Activated CD8-positive, alpha-beta memory T cell treated with anti-CD3 and anti-CD28 coated beads, Interleukin-2, amount 50 U/mL, for 24 hours (primary cell): Measurements from ENCODE around the gene ST6GALNAC4.

Experiments used
- DNase-seq: peaks from one replicate; pipeline ENCODE4 v3.0.0-alpha.2; 2020; ENCODE audit errors: extremely low read depth

The ST6GALNAC4 gene, protein sequence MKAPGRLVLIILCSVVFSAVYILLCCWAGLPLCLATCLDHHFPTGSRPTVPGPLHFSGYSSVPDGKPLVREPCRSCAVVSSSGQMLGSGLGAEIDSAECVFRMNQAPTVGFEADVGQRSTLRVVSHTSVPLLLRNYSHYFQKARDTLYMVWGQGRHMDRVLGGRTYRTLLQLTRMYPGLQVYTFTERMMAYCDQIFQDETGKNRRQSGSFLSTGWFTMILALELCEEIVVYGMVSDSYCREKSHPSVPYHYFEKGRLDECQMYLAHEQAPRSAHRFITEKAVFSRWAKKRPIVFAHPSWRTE

DNA sequence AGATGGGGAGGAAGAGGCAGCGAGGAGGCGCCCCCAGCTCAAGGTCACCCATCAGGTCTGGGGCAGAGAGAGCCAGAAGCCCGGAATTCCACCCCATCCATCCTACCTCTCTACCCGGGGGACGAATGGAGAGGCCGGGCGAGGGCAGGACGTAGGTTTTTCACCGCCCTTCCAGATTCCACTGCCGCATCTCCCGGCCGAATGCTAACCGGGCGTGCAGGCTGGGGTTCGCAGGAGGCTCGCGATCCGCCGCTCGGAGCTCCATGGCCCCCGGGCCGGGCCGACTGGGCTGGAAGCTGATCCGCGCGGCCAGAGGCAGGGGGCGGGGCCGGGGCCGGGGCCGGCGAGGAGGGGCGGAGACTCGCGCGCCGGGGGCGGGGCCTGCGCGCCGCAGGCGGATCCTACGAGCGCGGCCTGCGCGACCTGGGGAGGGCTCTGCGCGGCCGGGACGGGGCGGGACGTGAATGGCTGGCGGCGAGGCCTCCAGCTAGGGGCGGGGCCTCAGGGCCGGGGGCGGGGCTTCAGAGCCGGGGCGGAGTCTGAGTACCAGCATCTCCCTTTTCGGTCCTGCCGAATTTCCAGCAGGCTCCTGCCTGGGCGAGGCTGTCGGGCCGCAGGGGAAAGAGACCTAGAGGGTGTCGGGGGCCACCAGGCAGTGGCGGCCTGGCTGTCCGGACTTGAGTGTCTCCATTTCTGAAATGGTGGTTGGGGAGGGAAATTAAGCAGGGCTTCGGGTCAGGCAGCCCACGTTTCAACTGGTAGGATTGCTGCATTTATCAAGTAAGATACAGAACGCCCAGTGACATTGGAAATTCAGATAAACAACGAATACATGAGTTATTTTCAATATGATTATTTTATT is at the start of gene ST6GALNAC4:
TSS of gene ST6GALNAC4 (minus strand) at position 322 of the 862 bp plus-strand sequence. CDS start 622 bp downstream, outside the sequence.
- peak; percentile 83 for DNase-seq

DNA sequence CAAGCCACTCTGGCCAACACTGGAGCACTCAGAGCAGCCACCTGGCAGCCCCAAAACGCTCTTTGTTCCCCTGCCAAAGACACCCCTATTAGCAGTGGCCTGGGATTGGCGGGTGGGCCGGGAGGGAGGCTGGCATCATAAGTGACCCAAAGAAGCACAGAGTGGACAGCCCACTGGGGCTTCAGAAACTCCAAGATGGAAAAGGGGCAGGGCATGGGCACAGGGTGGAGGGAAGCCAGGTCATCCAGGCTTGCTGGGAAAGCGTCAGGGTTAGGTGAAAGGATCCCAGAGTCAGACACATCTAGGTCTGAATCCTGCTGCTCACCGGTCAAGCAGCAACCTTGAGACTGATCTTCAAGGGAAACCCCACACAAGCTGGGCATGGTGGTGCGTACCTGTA is 49.1 kb upstream of the ST6GALNAC4 start:
- no peak for DNase-seq

DNA sequence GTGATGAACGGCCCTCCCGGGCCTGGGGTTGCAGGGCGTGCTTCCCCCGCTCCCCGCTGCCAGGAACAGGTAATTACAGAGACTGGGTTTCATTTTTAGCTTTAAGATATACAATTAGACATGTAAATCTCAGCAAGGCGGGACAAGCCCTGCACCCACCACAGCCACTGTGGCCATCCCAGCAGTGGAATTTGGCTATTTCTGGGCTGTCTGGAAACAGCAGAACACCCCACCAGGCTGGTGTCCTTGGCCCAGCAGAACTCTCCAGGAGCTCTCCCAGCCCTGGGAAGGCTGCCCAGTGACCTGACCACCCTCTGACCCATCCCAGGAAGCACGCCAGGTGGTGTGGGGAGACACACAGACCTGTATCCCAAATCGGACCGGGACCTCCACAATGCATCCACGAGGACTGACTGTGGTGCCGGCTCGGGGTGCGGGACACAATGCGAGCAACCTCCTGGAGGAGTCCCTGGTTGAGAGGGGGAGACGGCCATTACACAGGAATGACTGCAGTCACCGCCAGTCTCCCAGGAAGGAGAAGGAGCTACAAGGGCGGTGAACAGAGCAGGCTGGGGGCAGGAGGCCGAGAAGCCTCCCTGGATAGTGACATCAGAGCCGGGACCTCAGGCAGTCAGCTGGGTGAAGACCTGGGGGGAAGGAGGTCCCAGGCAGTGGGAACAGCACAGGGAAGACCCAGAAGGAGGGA is 46.7 kb upstream of the ST6GALNAC4 start:
- DNase-seq, result no peak

DNA sequence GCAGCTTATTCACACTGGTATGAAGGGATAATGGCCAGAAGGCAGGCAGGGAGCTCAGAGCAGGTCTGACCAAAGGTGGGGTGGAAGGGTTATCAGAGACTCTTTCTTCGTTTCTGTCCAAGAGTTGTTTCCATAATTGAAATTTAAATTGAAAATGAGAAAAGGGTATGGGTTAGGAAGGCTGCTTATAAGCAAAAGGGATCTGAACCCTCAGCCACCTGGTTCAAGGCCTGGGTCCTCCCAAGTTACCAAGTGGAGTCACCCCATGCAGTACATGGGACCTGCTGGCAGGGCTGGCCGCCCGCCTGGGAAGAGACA is 46.2 kb upstream of the ST6GALNAC4 start:
- DNase-seq, result no peak

DNA sequence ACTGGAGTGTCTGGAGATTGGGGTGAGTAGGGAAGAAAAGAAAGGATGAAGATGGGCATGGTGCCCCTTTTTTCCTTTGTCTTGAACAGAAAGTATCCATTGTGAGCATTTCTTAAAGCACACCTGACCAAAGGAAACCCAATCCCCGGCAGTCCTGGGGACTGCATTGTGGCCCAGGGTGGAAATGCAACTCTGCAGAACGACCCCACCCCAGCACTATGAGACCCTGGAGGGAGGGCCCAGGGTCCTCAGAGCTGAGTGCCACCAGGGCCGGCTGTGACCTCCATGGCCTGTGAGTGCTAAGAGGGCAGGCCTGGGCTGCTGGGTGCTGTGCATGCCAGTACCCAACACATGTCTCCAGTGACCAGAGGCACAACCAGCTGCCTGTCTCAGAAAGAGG is 45.4 kb upstream of the ST6GALNAC4 start:
- no peak for DNase-seq

DNA sequence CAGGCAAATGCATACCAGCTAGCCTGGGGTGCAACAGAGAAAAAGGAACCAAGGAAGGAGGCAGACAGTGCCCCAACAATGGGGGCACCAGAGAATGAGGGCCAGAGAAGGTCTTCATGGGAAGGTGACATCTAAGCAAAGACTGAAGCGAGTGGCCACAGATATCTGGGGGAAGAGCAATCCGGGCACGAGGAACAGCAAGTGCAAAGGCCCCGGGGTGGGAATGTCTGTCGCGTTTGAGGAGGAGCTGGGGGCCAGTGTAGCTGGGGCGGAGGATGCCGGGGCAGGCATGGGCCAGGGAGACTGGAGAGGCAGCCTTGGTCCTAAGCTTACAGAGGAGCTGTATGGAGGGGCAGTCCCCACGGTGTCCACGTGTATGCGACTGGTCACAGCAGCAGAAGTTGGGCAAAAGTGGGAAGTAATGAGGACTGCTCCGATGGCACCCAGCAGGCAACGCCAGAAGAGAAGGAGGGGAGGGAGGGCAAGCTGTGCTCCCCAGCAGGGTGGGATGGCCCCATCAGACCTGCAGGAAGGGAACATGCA is 44.8 kb upstream of the ST6GALNAC4 start:
- DNase-seq, result no peak

DNA sequence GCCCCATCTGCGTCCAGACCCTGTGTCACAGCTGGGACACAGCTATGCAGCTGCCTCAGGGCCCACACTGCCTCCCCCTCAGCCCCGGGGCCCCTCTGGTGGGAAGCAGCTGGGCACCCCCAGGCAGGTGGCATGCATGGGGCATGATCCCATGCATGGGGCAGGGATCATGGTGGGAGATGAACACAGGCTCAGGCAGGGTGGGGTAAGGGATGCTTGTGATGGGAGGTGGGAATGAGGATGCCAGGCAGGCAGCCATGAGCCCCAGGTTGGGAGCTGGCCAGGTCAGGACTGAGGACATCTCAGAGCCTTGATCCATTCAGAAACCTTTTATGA is 44.3 kb upstream of the ST6GALNAC4 start:
- DNase-seq, result no peak

DNA sequence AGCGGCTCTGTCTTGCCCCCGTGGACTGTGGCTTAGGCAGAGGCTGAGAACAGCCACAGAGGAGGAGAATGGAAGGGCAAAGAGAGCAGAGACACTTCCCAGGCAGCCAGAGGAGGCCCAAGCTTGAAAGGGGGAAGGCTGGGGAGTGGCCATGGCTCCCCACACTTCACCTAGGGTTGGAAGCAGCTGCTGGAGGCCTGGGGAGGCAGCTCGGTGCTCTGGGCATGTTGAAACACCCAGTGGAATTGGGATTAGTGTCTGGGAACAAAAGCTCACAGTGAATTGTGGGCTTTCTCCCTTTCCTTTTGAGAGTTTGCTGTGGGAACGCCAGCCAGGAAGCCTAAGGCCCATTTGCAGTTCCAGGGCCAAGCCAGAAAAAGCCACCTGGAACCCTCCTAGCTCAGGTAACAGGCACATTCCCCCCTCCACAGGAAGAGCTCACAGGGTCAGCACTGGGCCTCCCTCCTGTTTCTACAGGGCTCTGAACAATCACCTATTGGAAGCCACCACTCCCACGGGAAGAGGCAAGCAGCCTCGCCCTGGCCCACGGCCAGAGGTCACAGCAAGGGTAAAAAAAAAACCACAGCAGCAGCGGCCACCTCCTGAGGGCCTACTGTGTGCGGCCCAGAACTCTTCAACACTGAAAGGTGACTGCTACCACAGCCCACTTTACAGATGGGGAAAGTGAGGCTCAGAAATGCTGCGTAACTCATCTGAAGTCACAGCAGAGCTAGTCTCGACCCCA is 43.7 kb upstream of the ST6GALNAC4 start:
- no peak for DNase-seq

DNA sequence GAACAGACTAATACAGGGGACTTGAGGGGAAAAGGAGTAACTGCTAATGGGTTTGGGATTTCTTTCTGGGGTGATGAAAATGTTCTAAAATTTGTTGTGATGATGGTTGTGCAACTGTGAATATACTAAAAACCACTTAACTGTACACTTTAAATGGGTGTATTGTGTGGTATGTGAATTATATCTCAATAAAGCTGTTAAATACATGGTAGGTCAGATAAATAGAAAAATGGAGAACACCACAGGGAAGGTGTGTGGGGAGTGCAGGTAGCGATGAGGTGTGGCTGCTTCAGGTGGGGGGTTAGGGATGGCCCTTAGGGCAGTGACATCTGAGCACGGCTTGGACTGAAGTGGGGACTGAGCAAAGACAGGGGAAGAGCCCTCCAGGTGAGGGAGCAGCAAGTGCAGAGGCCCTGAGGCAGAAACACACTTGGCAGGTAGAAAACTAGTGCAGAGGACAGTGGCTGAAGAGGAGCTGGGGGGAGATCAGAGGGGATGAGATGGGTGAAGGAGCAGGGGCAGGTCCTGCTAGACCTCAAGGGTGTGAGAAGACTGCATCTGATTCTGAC is 43.1 kb upstream of the ST6GALNAC4 start:
- no peak for DNase-seq

DNA sequence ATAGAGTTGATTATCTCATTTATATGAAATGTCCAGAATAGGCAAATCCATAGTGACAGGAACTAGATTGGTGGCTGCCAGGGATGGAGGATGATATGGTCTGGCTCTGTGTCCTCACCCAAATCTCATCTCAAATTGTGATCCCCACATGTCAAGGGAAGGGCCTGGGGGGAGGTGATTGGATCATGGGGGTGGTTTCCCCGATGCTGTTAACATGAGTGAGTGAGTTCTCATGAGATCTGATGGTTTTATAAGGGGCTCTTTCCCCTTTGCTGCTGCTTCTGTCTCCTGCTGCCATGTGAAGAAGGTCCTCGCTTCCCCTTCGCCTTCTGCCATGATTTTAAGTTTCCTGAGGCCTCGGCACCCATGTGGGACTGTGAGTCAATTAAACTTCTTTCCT is 42.6 kb upstream of the ST6GALNAC4 start:
- DNase-seq, result no peak

DNA sequence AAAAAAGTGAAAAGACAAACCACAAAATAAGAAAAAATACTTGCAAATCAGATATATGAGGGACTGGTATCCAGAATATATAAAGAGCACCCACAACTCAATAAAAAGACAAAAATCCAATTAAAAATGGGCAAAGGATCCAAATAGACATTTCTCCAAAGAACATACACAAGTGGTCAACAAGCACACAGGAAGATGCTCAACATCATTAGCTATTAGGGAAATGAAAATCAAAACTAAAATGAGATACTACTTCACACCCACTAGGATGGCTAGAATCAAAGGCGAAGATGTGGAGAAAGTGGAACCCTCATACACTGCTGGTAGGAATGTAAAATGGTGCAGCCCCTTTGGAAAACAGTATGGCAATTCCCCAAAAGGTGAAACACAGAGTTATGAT is 41.9 kb upstream of the ST6GALNAC4 start:
- DNase-seq, result no peak

DNA sequence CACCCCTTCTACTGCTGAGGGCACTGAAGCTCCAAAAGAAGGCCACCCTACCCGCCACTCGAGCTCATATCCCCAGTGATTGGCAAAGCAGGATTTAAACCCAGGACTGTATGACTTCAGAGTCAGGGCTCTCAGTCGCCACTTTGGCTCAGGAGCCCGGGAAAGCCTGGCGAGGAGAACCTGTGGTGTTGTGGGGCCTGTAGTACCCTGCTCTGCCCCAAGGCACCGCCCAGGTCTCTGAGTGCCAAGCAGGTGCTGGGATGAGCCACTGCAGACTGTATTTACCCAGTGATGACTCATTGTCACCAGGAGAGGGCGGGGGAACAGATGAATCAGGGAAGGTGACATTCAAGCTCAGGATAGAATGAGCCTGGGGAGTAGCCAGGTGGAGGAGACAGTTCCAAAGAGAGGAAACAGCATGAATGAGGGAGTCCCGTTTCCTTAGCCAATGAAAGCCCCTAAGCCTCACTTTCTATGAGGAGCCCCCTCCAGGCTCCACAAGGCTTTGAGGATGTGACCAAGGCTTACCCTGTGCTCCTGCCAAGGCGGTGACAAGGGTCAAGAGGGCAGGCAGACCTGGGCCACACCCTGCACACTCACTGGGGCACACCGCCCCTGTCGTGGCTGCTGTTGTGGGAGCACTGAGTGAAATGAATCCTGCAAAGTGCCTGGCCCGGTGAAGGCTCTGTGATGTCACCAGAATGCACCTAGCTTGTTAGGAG is 38.6 kb upstream of the ST6GALNAC4 start:
- DNase-seq, result peak; percentile 69

DNA sequence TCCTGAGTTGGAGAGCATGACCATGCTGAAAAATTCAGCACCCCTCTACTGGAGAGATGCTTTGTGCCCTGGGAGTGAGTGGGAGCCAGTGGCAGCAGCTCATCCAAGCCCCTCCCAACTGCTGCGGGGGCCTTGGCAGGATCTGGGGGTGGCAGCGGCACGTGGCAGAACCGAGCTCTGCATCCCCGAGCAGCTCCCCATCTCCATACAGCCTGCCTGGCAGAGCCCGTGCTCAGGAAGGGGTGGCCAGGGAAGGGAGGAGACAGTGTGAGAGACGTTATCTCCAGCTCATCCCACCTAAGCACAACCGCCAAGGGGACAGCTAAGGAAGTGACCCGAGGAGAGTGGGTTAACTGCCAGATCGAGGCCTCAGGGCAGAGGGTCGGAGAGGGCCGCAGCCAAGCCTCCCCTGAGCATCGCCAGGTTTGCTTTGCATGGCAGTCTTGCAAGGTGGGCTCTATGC is 38.0 kb upstream of the ST6GALNAC4 start:
- DNase-seq, result no peak

DNA sequence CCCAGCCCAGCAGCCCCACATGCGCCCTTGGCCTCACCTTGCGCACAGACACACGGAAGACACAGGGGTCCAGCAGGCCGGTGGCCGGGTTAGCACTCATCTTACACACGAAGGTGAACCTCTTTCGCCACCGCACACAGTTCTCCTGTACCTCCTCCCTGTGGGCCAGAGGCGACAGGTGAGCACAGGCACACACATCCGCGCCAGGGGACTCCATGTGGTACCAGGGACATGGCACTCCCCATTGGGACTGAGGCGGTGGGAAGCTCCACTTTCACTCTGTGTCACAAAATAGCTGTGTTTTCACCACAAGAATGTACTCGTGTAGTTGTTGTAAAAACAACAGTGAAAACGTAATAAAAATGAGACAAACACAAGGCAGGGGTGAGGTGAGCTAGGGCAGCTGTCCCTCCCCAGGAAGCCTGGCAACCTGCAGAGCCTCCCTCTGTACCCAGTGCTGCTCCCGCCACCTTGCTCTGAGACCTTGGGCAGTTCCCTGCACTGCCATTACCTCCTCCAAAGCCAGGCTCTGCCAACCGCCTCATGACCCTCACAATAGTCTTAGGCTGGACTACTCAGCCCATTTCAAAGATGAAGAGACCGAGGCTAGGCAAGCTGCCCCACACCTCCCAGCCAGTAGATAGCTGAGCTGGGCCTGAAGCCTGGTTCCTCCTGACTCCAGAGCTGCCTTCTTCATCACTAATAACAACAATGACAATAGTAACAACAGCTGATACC is 37.1 kb upstream of the ST6GALNAC4 start:
- DNase-seq, result no peak

DNA sequence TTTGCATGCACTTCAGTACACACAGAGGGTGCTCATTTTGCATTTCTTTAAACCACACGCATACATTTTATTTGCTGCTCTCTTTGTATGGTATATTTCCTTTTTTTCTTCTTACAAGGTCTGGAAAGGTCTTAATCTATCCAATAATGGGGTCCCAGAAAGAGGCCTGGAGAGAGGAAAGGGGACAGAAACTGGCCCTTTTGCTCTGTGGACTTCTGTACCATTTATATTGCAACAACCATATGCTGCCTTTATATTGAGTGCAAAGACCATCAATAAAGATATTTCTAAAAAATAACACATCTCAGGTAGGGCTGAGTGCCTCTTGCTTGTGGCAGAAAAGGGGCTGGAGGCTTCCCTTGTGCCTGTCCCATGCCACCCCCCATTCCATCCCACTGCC is 36.3 kb upstream of the ST6GALNAC4 start:
- DNase-seq, result no peak

DNA sequence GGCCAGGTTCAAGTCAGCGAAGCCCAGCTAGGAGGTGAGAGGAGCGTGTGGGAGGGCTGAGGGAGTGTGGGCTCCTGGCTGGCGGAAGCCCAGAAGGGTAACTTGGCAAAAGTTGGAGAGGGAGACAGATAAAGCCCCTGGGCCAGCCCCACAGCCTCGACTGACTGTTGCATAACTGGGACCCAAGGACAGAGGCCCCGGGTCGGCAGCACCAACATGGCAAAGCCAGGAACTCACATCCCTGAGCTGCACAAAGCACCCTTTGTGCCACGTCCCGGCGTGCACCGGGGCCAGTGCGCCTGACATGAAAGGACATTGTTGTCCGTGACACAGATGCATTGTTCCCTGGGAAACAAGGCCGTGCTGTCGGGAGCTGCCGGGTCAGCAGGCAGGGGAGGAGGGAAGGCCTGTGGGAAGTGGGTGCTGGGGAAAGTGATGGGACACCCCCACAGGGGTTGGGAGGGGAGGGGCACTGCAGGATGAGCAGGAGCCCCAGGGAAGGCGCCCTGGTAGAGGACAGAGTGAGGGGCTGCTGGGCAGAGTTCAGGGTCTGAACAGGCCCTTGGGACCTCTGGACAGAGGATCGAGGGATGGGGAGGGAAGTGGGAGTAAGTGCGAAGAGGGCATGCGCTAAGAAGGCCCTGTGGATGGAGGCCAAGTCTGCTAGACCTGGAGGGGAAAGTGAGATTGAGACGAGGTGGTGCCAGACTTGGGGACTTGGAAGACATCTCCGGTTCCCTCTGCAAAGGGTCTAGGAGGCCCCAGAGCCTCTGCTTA is 33.9 kb upstream of the ST6GALNAC4 start:
- DNase-seq, result no peak

DNA sequence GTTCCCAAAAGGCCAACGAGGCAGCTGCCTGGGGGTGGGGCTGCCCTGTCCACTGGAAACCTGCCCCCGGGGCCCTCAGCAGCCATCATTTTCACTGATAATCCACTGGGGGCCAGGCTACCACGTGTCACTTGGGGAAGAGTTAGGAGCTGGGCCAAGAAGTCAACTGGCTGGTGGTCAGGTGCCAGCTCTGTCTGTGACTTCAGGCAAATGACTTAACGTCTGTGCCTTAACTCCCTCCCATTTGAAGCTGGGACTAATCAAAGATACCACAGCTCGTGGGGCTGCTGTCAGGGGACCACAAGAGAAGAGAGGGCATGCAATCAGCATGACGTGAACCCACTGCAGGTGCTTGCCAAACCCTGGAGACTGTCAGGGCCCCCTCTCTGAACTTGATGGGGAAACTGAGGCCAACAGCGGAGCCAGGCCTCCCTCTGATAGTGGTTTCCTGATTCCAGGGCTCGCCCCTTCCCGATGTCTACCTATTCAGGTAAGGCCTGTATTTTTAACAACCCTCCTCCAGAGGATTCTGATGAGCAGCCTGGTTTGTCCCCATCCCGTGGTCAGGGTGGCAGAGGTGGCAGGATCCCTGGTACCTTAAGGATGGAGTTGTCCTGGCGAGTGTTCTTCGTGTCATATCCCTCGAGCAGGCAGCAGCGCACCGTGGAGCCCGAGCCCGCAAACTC is 33.1 kb upstream of the ST6GALNAC4 start:
- DNase-seq, result no peak

DNA sequence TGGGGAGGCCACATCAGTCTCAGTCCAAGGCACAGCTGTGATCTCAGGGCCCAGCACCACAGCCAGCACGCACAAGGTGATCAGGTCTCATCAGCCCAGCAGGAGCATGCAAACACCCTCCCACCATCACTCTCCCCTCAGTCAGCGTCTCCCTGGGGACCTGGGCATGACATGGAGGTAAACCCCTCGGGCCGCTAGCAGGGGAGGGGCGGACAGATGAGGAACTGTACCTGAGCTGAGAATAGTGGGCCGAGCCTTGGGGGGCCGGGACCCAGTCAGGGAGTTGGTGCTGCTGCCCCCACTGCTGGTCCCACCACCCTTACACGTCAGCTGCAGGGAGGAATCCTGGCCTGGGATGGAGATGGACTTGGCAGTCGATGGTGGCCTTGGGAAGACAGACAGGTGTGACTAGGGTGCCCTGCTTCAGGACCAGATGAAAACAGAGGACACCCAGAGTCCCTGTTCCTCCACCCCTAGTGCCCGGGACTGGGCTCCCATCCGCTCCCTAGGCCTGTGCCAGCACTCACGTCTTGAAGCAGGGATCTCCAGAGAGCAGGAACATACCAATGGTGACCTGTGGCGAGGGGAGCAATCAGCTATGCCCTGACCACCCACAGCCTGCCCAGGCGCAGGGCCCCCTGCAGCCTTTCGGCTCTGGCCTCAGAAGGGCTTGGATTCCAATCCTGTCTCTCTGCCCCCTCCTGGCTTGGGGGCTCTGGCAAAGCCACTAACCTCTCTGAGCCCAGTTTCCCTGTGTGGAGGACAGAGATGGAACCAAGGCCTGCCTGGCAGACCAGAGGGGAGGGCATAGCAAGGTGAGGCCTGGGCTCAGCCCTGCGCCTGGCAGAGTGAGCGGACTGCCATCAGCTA is 31.2 kb upstream of the ST6GALNAC4 start:
- no peak for DNase-seq
